ENCODE measurements around the gene ADTRP.
A peak's percentile ranks its signal among the peaks of the same experiment; 100 is the strongest.

ADTRP gene

GRCh38 chr6:11778648-11779328 is at the start of gene ADTRP:
Gene ADTRP (minus strand): TSS chr6:11778803. CDS start chr6:11778759, 44 bp downstream.
- DNase-seq, result no peak

GRCh38 chr6:11826779-11827178 is 48.2 kb upstream of the ADTRP start:
- no peak for DNase-seq

- no peak for DNase-seq
Measured at GRCh38 chr6:11824986-11825385, 46.4 kb upstream of the ADTRP start.

GRCh38 chr6:11822346-11822745 is 43.7 kb upstream of the ADTRP start:
- DNase-seq, result peak in 1 of 2 experiments; percentile 3

GRCh38 chr6:11821781-11822180 is 43.2 kb upstream of the ADTRP start:
- DNase-seq, result no peak

- DNase-seq, result no peak
Measured at GRCh38 chr6:11820821-11821220, 42.2 kb upstream of the ADTRP start.

- DNase-seq, result no peak
Measured at GRCh38 chr6:11819486-11819885, 40.9 kb upstream of the ADTRP start.

GRCh38 chr6:11815231-11815630 is 36.6 kb upstream of the ADTRP start:
- no peak for DNase-seq

GRCh38 chr6:11814819-11815218 is 36.2 kb upstream of the ADTRP start:
- no peak for DNase-seq

- DNase-seq, result no peak
Measured at GRCh38 chr6:11814106-11814505, 35.5 kb upstream of the ADTRP start.

- no peak for DNase-seq
Measured at GRCh38 chr6:11813606-11814005, 35.0 kb upstream of the ADTRP start.

- no peak for DNase-seq
Measured at GRCh38 chr6:11812951-11813350, 34.3 kb upstream of the ADTRP start.

- DNase-seq, result no peak
Measured at GRCh38 chr6:11812439-11812838, 33.8 kb upstream of the ADTRP start.

- DNase-seq, result no peak
Measured at GRCh38 chr6:11811644-11812264, 33.2 kb upstream of the ADTRP start.

GRCh38 chr6:11810854-11811643 is 32.4 kb upstream of the ADTRP start:
- peak in 1 of 2 experiments; percentile 57 for DNase-seq

GRCh38 chr6:11810039-11810541 is 31.5 kb upstream of the ADTRP start:
- peak; percentile 15 to 60 for DNase-seq

GRCh38 chr6:11808054-11808453 is 29.5 kb upstream of the ADTRP start:
- no peak for DNase-seq

GRCh38 chr6:11806561-11807317 is 28.1 kb upstream of the ADTRP start:
- no peak for DNase-seq

GRCh38 chr6:11805259-11806053 is 26.9 kb upstream of the ADTRP start:
- DNase-seq, result no peak

- DNase-seq, result no peak
Measured at GRCh38 chr6:11804701-11805100, 26.1 kb upstream of the ADTRP start.

- DNase-seq, result no peak
Measured at GRCh38 chr6:11804135-11804534, 25.5 kb upstream of the ADTRP start.

GRCh38 chr6:11803591-11803971 is 25.0 kb upstream of the ADTRP start:
- no peak for DNase-seq
